Testis (tissue), 3 donors: ENCODE results near the gene ARHGAP32. TPM values are rescaled to one million over a fixed set of nuclear protein-coding genes. Genes with fewer than 3 reads are reported as not detected.

Source experiments
- DNase-seq: peaks from one replicate; pipeline ENCODE4 v3.0.0-alpha.2; 2019
- H3K27ac ChIP-seq, 2 donors: fragments of 200-600 bp; sonication (generic); one replicate each; pipeline ENCODE4 v1.5.1; 2019
- H3K27me3 ChIP-seq: fragments of 200-600 bp; sonication (generic); one replicate; pipeline ENCODE4 v1.5.1; 2019
- H3K36me3 ChIP-seq: fragments of 200-600 bp; sonication (generic); one replicate; pipeline ENCODE4 v1.5.1; 2017; ENCODE audit warnings: low read depth; ENCODE audit errors: missing control alignments
- H3K4me1 ChIP-seq: fragments of 200-600 bp; sonication (generic); one replicate; pipeline ENCODE4 v1.5.1; 2019
- H3K4me3 ChIP-seq, 2 donors: fragments of 200-600 bp; sonication (generic); one replicate each; pipeline ENCODE4 v1.5.1; 2017 to 2019
- H3K9me3 ChIP-seq: fragments of 200-600 bp; sonication (generic); one replicate; pipeline ENCODE4 v1.5.1; 2017
- POLR2A ChIP-seq: fragments of 450-650 bp; IDR thresholded peaks from one replicate; pipeline ENCODE4 v1.6.1; 2017; ENCODE audit warnings: antibody characterized with exemption, mild to moderate bottlenecking, moderate library complexity
- WGBS, 2 donors: methylation state at CpG; one replicate each; pipeline ENCODE4 v1.1.5; 2018; 5-methylcytosine and 5-hydroxymethylcytosine counted together
- intact Hi-C: fragments of 100-400 bp; cut with DNase I; formaldehyde crosslinking; loops from one replicate; pipeline ENCODE4 v1.15.1; 2023; ENCODE audit warnings: low total_unique reads
- polyA plus RNA-seq: library from polyadenylated mRNA; stranded (reverse); fragments of 350-450 nt; fragmentation: Illumina TruSeq; extraction: RNeasy Lipid Tissue Mini Kit (QIAGEN cat#74804); gene quantifications from one replicate; pipeline ENCODE4 v1.2.3, GENCODE V29; 2014; ENCODE audit warnings: low read depth, low replicate concordance; ENCODE audit not compliant: insufficient read depth
- total RNA-seq, 2 donors: library from RNA; depleted of rRNA; stranded (reverse); fragments of >200 nt; gene quantifications; one replicate each; pipeline ENCODE4 v1.2.3, GENCODE V29; 2016
- TF ChIP-seq, protein P1 (sequence below), 3 experiments: fragments of 450-650 bp in 2 of 3; fragments of 200-600 bp in 1 of 3; sonication (generic) in 1 of 3; IDR thresholded peaks; one replicate each; pipeline ENCODE4 v1.5.1; 2016 to 2019; ENCODE audit warnings: antibody characterized with exemption in 3 of 3, mild to moderate bottlenecking in 2 of 3, moderate library complexity in 1 of 3

The ARHGAP32 gene
- total and polyA plus RNA-seq, 3 donors from 2014 or later = 33.0 to 58.1 (median 53.8) TPM

DNA sequence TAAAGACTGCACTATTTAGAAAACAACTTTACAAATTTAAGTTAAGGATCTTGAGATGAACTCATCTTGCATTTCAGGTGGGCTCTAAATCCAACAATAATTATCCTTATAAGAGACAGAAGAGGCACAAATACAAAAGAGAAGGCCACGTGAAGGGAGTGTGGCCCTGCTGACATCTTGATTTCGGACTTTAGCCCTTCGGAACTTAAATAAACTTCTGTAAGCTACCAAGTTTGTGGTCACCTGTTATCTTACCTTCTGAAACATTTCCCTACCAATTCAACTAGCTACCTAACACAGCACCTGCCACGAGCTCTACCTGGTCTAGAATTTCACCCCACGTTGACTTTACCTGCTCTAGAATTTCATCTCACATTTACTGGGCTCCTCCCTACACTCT is 42.9 kb upstream of the ARHGAP32 start:
- Histone ChIP-seq H3K36me3 (no peaks in the 10 kb centered on the region), H3K27me3 (no peaks in the 10 kb centered on the region), H3K4me3 (no peak overlapping the region), H3K9me3 (no peaks in the 10 kb centered on the region), H3K27ac (no peak overlapping the region), H3K4me1 (no peaks in the 10 kb centered on the region)
- no peak for DNase-seq
- no peak for TF ChIP-seq POLR2A
- TF ChIP-seq, protein P1, sequence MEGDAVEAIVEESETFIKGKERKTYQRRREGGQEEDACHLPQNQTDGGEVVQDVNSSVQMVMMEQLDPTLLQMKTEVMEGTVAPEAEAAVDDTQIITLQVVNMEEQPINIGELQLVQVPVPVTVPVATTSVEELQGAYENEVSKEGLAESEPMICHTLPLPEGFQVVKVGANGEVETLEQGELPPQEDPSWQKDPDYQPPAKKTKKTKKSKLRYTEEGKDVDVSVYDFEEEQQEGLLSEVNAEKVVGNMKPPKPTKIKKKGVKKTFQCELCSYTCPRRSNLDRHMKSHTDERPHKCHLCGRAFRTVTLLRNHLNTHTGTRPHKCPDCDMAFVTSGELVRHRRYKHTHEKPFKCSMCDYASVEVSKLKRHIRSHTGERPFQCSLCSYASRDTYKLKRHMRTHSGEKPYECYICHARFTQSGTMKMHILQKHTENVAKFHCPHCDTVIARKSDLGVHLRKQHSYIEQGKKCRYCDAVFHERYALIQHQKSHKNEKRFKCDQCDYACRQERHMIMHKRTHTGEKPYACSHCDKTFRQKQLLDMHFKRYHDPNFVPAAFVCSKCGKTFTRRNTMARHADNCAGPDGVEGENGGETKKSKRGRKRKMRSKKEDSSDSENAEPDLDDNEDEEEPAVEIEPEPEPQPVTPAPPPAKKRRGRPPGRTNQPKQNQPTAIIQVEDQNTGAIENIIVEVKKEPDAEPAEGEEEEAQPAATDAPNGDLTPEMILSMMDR (IDR thresholded peaks at IDR 0.05) = no peak
- 89 to 91% methylated on average over 5 of the region's 5 CpGs for WGBS, 2 donors
- intact Hi-C loops = no loop called here

DNA sequence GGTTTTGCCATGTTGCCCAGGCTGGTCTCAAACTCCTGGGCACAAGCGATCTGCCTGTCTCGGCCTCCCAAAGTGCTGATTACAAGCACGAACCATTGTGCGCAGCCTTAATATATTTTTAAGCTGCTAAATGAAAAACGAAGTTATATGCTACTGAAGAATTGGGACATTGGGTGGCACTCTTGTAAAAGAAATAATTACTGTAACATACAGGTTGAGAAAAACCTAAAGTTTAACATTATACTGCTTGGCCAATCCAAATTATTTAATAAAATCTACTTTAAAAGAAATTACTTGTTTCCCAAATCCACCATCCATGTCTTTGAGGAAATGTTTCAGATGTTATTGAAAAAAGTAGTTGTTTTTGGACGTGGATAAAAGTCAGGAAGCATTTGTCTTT is 37.9 kb upstream of the ARHGAP32 start:
- TF ChIP-seq POLR2A = no peak
- Histone ChIP-seq H3K4me3 (no peak overlapping the region), H3K27me3 (no peaks in the 10 kb centered on the region), H3K4me1 (no peaks in the 10 kb centered on the region), H3K27ac (no peak overlapping the region), H3K9me3 (no peaks in the 10 kb centered on the region), H3K36me3 (no peaks in the 10 kb centered on the region)
- DNase-seq = no peak
- intact Hi-C loops = no loop called here
- 64 to 77% methylated on average over 6 of the region's 6 CpGs for WGBS, 2 donors

DNA sequence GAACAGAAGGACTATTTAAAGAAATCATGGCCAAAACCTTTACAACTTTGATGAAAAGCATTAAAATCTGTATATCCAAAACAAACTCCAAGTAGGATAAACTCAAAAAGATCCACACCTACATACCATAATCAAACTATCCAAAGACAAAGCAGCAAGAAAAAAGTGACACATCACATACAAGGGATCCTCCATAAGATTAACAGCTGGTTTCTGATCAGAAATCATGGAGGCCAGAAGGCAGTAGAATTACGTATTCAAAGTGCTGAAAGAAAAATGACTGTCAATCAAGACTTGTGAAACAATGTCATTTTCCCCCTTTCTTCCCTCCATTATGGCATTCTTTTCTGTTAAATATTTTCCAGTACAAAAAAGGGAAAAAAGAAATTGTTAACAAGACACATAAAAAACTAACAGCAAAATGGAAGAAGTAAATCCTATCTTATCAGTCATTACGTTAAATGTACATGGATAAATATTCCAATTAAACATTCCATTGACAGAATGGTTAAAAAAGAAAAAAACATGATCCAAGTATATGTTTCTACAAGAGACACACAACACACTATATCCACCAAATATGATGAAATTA is 34.2 kb upstream of the ARHGAP32 start:
- TF ChIP-seq POLR2A = no peak
- TF ChIP-seq, protein P1 (IDR thresholded peaks at IDR 0.05) = no peak
- 90 to 95% methylated on average over 2 of the region's 2 CpGs for WGBS, 2 donors
- intact Hi-C loops = no loop called here

DNA sequence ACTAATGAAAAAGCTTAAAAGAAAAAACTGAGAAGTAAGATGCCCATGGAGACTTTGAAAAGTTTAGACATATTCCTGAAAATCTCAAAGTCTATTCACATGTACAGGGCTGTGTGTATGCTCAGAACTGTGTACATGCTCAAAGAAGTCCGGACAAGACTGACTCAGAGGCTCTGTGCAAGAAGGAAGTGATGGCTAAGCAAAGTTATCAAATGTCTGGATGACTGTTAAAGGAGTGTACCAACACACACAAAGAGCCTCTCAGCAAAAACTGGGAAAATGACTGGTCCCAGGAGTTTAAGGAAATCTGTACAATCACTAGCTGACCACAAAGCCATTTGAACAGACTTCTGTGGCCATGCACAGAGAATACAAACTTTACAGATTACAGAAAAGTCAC is 33.1 kb upstream of the ARHGAP32 start:
- DNase-seq = no peak
- no peaks in the 10 kb centered on the region for H3K27me3 ChIP-seq
- no peaks in the 10 kb centered on the region for H3K36me3 ChIP-seq
- H3K4me1 ChIP-seq = no peaks in the 10 kb centered on the region
- H3K27ac ChIP-seq = no peak overlapping the region
- whole genome bisulfite sequencing, 2 donors = 89 to 95% methylated on average over 1 of the region's 1 CpG
- no peak overlapping the region for H3K4me3 ChIP-seq
- TF ChIP-seq, protein P1 (IDR thresholded peaks at IDR 0.05) = no peak
- no peaks in the 10 kb centered on the region for H3K9me3 ChIP-seq
- intact Hi-C loops = no loop called here

More for the DNA sequence above, 34.2 kb upstream of the ARHGAP32 start:
- no peak for DNase-seq
- H3K27me3 ChIP-seq = no peaks in the 10 kb centered on the region
- H3K4me3 ChIP-seq = no peak overlapping the region
- H3K36me3 ChIP-seq = no peaks in the 10 kb centered on the region
- H3K4me1 ChIP-seq = no peaks in the 10 kb centered on the region
- H3K9me3 ChIP-seq = no peaks in the 10 kb centered on the region
- H3K27ac ChIP-seq = no peak overlapping the region

DNA sequence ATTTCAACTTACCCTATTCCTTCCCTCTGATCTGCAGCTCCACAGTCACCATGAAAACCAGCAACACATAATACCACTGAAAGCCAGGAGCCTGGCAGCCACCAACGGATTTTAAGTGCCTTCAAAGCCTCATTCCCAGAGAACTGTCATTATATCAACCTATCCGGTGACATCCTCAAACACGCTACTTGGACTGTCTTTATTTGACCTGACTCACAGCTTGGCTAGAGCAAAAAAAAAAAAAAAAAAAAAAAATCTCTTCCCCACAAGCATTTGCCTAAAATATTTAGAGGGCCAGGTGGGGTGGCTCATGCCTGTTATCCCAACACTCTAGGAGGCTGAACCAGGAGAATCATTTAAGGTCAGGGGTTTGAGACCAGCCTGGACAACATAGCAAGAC is 32.4 kb upstream of the ARHGAP32 start:
- intact Hi-C loops = no loop called here
- no peak overlapping the region for H3K27ac ChIP-seq
- H3K9me3 ChIP-seq = no peaks in the 10 kb centered on the region
- no peaks in the 10 kb centered on the region for H3K27me3 ChIP-seq
- H3K36me3 ChIP-seq = no peaks in the 10 kb centered on the region
- no peaks in the 10 kb centered on the region for H3K4me1 ChIP-seq
- DNase-seq = no peak
- H3K4me3 ChIP-seq = no peak overlapping the region
- WGBS, 2 donors = 90 to 95% methylated on average over 3 of the region's 3 CpGs
- TF ChIP-seq, protein P1 (IDR thresholded peaks at IDR 0.05) = no peak
- TF ChIP-seq POLR2A = no peak
